Nephron progenitor cell (in vitro differentiated cells): ENCODE data around the gene CTAGE15.
"Not testable (repeated sequence)": the region's sequence is repeated elsewhere in the genome, so short reads cannot be mapped to it uniquely, and the experiment has no call there.

Source experiments
- DNase-seq: peaks from one replicate; pipeline ENCODE4 v3.0.0; 2021
- H3K27ac Mint-ChIP-seq: 2 replicates; pipeline ENCODE4 v1.8.0; 2021; ENCODE audit warnings: mild to moderate bottlenecking, moderate library complexity, mixed read lengths
- H3K27me3 Mint-ChIP-seq: 2 replicates; pipeline ENCODE4 v1.8.0; 2021; ENCODE audit warnings: mild to moderate bottlenecking, low read depth, mixed read lengths; ENCODE audit not compliant: poor library complexity
- H3K36me3 Mint-ChIP-seq: 2 replicates; pipeline ENCODE4 v1.8.0; 2021; ENCODE audit warnings: low read depth, mixed read lengths
- H3K4me1 Mint-ChIP-seq: 2 replicates; pipeline ENCODE4 v1.8.0; 2021; ENCODE audit warnings: mixed read lengths
- H3K4me3 Mint-ChIP-seq: 2 replicates; pipeline ENCODE4 v1.8.0; 2021; ENCODE audit warnings: mild to moderate bottlenecking, moderate library complexity, mixed read lengths
- H3K9me3 Mint-ChIP-seq: 2 replicates; pipeline ENCODE4 v1.8.0; 2021; ENCODE audit warnings: mild to moderate bottlenecking, moderate library complexity, mixed read lengths

Gene CTAGE15

GRCh38 chr7:143598086-143598485, 26.5 kb downstream of the CTAGE15 start:
- not testable (repeated sequence) for H3K4me1 Mint-ChIP-seq, H3K27ac Mint-ChIP-seq, H3K27me3 Mint-ChIP-seq, DNase-seq, H3K9me3 Mint-ChIP-seq, H3K36me3 Mint-ChIP-seq, H3K4me3 Mint-ChIP-seq

DNA sequence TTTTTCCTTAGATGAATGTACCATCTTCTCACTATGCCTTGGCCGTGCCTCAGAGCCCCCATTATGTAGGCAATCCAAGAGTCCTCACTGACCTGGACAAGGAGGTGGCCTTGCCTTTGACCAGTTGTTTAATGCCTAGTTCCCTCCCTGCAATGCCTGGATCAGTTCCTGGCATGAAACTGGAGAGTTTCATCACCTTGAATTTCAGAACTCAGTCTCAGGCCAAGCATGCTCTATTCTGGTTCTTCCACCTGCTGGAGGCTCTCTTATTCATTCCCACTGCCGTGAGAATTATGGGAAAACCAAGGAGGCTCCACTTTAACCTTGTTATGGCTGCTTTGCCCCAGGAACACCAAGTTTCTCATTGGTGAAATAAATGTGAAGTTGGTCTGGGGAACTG, 31.9 kb downstream of the CTAGE15 start:
- not testable (repeated sequence) for H3K9me3 Mint-ChIP-seq, H3K4me1 Mint-ChIP-seq

DNA sequence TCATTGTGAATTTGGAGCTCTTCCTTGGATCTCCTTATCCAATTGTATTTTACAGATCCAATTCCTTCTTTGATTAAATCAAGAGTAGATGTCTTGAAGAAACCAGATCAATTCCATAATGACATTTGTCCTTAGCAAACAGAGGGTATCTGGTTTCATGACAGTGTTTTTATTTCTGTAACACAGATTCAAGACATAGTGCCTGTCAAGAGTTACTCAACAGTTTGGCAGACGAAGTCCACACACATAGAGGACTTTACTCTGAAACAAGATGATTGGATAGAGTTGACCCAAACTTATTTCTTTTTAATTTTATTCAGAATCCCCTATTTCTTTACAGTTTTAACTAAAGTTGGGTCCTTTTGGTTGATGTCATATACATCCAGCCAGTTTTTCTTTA, 34.5 kb downstream of the CTAGE15 start:
- not testable (repeated sequence) for H3K4me3 Mint-ChIP-seq, DNase-seq, H3K36me3 Mint-ChIP-seq, H3K27ac Mint-ChIP-seq, H3K27me3 Mint-ChIP-seq, H3K9me3 Mint-ChIP-seq, H3K4me1 Mint-ChIP-seq

More for the DNA sequence above, 31.9 kb downstream of the CTAGE15 start:
- DNase-seq, H3K27me3 Mint-ChIP-seq, H3K36me3 Mint-ChIP-seq, H3K4me3 Mint-ChIP-seq, H3K27ac Mint-ChIP-seq: not testable (repeated sequence)

DNA sequence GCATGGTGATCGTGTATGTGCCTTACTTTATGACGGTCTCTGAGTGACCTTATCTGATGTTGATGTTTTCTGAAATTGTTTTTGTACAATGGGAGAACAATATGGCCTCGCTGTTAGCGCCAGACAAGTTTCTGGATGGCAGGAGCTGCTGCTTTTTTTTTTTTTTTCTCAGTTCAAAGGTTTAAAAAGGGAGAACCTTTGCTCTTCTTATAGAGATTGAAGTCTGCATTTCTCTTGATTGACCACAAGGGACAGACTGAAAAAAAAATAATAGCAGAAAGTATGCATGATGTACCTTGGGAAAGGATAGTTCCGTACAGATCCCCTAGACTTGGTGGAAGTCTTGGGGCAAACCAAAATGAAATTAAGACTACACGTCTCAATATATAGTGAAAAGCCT, 43.9 kb downstream of the CTAGE15 start:
- not testable (repeated sequence) for DNase-seq, H3K36me3 Mint-ChIP-seq, H3K9me3 Mint-ChIP-seq, H3K27ac Mint-ChIP-seq, H3K4me1 Mint-ChIP-seq, H3K4me3 Mint-ChIP-seq, H3K27me3 Mint-ChIP-seq

- H3K9me3 Mint-ChIP-seq, H3K36me3 Mint-ChIP-seq, H3K27me3 Mint-ChIP-seq, H3K4me3 Mint-ChIP-seq, H3K27ac Mint-ChIP-seq, DNase-seq, H3K4me1 Mint-ChIP-seq: not testable (repeated sequence)
Observed at GRCh38 chr7:143617204-143617603, 45.6 kb downstream of the CTAGE15 start.

- H3K4me1 Mint-ChIP-seq = not testable (repeated sequence)
Observed at GRCh38 chr7:143620058-143620457, 48.5 kb downstream of the CTAGE15 start.

DNA sequence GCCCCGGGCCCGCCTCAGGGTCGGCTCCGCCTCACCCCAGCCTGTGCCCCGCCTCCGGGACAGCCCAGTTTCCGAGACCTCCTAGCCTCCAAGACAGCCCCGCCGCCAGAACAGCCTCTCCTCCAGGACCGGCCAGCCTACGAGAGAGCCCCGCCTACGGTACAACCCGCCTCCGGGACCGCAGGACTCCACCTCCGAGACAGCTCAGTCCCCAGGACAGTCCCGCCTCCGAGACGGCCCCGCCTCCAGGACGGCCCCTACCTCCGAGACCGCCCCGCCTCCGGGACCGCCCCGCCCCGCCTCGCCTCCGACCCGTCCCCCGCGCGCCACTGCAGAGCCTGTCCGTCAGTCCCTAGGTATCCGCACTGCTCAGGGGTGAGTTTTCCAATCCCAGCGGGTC, 49.0 kb downstream of the CTAGE15 start, which contains the start of gene TCAF2:
Gene TCAF2, plus strand, starts transcription at position 329 of the 400 bp plus-strand sequence.
- not testable (repeated sequence) for H3K27me3 Mint-ChIP-seq, H3K27ac Mint-ChIP-seq, H3K9me3 Mint-ChIP-seq, H3K4me1 Mint-ChIP-seq, DNase-seq, H3K36me3 Mint-ChIP-seq, H3K4me3 Mint-ChIP-seq

More at GRCh38 chr7:143620058-143620457, 48.5 kb downstream of the CTAGE15 start:
- not testable (repeated sequence) for H3K36me3 Mint-ChIP-seq, H3K27me3 Mint-ChIP-seq, H3K27ac Mint-ChIP-seq, H3K9me3 Mint-ChIP-seq, DNase-seq, H3K4me3 Mint-ChIP-seq

DNA sequence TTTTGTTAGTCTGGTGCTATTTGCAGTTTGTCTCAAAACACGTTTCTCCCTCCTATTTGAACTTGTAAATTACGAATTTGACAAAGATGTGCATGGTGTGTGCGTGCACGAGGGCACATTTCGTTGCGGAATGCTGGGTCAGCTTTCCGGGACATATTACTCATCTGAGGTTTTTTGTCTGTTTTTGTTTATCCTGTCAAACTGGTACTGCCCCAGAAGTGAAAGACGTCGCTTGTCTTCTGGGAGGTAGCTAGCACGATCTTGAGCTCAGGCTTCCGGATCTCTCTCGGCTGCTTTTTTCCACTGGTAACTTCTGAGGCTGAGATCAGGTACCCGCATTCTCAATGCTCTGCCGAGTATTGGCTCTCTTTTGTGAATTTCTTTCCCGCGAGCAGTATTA, 49.6 kb downstream of the CTAGE15 start:
- H3K4me3 Mint-ChIP-seq, H3K27me3 Mint-ChIP-seq, H3K9me3 Mint-ChIP-seq, DNase-seq, H3K36me3 Mint-ChIP-seq, H3K27ac Mint-ChIP-seq, H3K4me1 Mint-ChIP-seq: not testable (repeated sequence)

GRCh38 chr7:143622130-143622529, 50.5 kb downstream of the CTAGE15 start:
- H3K9me3 Mint-ChIP-seq, H3K27me3 Mint-ChIP-seq, H3K4me1 Mint-ChIP-seq, H3K4me3 Mint-ChIP-seq, DNase-seq, H3K36me3 Mint-ChIP-seq, H3K27ac Mint-ChIP-seq: not testable (repeated sequence)
